Measurements from ENCODE around the gene ACOT2.
"Not testable (repeated sequence)": the region's sequence is repeated elsewhere in the genome, so short reads cannot be mapped to it uniquely, and the experiment has no call there.

The ACOT2 gene, protein sequence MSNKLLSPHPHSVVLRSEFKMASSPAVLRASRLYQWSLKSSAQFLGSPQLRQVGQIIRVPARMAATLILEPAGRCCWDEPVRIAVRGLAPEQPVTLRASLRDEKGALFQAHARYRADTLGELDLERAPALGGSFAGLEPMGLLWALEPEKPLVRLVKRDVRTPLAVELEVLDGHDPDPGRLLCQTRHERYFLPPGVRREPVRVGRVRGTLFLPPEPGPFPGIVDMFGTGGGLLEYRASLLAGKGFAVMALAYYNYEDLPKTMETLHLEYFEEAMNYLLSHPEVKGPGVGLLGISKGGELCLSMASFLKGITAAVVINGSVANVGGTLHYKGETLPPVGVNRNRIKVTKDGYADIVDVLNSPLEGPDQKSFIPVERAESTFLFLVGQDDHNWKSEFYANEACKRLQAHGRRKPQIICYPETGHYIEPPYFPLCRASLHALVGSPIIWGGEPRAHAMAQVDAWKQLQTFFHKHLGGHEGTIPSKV

DNA sequence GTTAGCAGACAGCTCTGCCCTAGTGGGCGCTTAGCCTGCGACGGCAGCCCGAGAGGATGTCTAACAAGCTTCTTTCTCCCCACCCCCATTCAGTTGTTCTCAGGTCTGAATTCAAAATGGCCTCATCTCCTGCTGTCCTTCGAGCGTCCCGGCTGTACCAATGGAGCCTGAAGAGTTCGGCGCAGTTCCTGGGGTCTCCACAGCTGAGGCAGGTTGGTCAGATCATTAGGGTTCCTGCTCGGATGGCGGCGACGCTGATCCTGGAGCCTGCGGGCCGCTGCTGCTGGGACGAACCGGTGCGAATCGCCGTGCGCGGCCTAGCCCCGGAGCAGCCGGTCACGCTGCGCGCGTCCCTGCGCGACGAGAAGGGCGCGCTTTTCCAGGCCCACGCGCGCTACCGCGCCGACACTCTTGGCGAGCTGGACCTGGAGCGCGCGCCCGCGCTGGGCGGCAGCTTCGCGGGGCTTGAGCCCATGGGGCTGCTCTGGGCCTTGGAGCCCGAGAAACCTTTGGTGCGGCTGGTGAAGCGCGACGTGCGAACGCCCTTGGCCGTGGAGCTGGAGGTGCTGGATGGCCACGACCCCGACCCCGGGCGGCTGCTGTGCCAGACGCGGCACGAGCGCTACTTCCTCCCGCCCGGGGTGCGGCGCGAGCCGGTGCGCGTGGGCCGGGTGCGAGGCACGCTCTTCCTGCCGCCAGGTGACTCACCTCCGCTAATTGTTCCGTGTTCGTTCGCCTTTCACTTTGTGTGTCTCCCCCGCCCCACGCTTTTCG, at the start of gene ACOT2:
Gene ACOT2 (plus strand): TSS at position 29 of the 774 bp plus-strand sequence. CDS start 28 bp downstream, at position 57.
- Histone ChIP-seq H3K27ac (ENCODE audit: low read length) (peak within 1 kb of the TSS; percentile 89), H3K4me1 (ENCODE audit: control insufficient read depth in 1 of 2, insufficient read depth in 2 of 2, low read length in 2 of 2) (peaks cover 0 to 13% of the 10 kb centered on the region in 2 donors), H3K4me3 (ENCODE audit: low read depth in 1 of 2, low read length in 2 of 2) (peak within 1 kb of the TSS; percentile 70 to 74)
- H3K27me3 ChIP-seq (ENCODE audit: low read depth, low read length); H3K9me3 ChIP-seq (ENCODE audit: control insufficient read depth in 1 of 2, low read length in 2 of 2); H3K36me3 ChIP-seq (ENCODE audit: control insufficient read depth in 1 of 2, insufficient read depth in 2 of 2, low read length in 2 of 2): not testable (repeated sequence)

DNA sequence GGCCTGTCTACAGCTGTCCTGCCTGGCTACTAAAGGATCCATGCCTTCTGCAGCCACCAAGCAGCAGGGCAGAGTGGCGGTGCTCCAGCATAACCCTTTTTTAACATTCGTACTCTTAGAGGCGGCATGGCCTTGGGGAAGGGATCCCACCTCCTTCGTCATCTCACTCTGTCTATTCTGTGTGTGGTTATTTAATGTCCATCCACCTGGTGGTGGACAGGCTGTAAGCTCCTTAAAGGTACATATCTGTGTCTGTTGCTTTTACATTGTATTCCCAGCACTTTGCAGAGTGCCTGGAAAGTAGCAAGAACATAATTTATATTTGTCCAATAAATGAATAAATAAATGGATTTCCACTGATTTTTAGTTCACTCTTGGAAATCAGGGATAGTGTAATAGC, 47.8 kb upstream of the ACOT2 start:
- Histone ChIP-seq H3K9me3 (ENCODE audit: control insufficient read depth in 1 of 2, low read length in 2 of 2) (no peaks in the 10 kb centered on the region), H3K36me3 (ENCODE audit: control insufficient read depth in 1 of 2, insufficient read depth in 2 of 2, low read length in 2 of 2) (no peaks in the 10 kb centered on the region), H3K4me3 (ENCODE audit: low read depth in 1 of 2, low read length in 2 of 2) (no peak overlapping the region), H3K27me3 (ENCODE audit: low read depth, low read length) (no peaks in the 10 kb centered on the region), H3K27ac (ENCODE audit: low read length) (no peak overlapping the region), H3K4me1 (ENCODE audit: control insufficient read depth in 1 of 2, insufficient read depth in 2 of 2, low read length in 2 of 2) (peaks cover 0 to 4% of the 10 kb centered on the region in 2 donors)

GRCh38 chr14:73524493-73524892, 44.5 kb upstream of the ACOT2 start:
- H3K4me3 ChIP-seq (ENCODE audit: low read depth in 1 of 2, low read length in 2 of 2), result no peak overlapping the region

DNA sequence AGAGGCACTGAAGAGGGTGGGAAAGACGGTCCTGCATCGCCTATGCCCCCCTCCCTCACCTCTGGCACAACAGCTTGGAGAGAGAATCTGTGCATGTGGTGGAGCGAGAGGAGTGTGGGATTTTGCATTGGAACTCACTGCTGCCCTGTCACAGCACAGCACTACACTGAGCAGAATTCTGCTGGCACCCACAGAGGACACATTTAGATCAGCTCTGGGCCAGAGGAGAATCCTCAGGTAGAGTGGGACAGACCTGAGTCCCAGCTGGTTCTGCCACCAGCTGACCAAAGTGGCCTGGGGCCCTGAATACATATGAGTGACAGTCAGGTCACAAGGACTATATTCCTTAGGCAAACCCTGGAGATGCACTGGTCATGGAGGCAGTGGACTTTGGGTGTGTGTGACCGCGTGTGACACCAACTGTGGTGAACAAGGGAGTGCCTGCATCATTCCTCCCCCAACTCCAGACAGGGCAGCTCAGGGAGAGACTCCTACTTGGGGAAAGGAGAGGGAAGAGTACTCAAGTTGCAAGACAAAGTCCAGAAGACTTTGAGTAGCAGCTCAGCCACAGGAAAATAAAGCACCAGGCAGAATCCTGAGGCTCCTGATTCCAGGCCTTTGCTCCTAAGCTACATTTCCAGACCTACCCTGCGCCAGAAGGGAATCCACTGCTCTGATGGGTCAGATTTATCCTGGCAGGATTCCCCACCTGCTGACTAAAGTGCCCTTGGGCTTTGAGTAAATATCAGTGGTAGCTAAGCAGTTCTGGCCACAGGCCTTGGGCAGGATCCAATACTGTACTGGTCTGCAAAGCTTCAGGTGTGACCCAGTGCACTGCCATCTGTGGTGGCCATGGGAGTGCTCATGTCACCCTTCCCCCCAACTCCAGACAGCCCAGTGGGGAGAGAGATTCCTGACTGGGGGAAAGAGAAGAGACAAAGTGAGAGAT, 42.7 kb upstream of the ACOT2 start:
- Histone ChIP-seq H3K9me3 (ENCODE audit: control insufficient read depth in 1 of 2, low read length in 2 of 2) (no peaks in the 10 kb centered on the region), H3K4me1 (ENCODE audit: control insufficient read depth in 1 of 2, insufficient read depth in 2 of 2, low read length in 2 of 2) (peaks cover 0 to 12% of the 10 kb centered on the region in 2 donors), H3K27me3 (ENCODE audit: low read depth, low read length) (no peaks in the 10 kb centered on the region), H3K27ac (ENCODE audit: low read length) (no peak overlapping the region), H3K36me3 (ENCODE audit: control insufficient read depth in 1 of 2, insufficient read depth in 2 of 2, low read length in 2 of 2) (no peaks in the 10 kb centered on the region), H3K4me3 (ENCODE audit: low read depth in 1 of 2, low read length in 2 of 2) (no peak overlapping the region)

More at GRCh38 chr14:73524493-73524892, 44.5 kb upstream of the ACOT2 start:
- H3K27me3 ChIP-seq (ENCODE audit: low read depth, low read length), result no peaks in the 10 kb centered on the region
- no peaks in the 10 kb centered on the region for H3K9me3 ChIP-seq (ENCODE audit: control insufficient read depth in 1 of 2, low read length in 2 of 2)
- H3K4me1 ChIP-seq (ENCODE audit: control insufficient read depth in 1 of 2, insufficient read depth in 2 of 2, low read length in 2 of 2), result peaks cover 0 to 12% of the 10 kb centered on the region in 2 donors
- H3K27ac ChIP-seq (ENCODE audit: low read length), result no peak overlapping the region
- no peaks in the 10 kb centered on the region for H3K36me3 ChIP-seq (ENCODE audit: control insufficient read depth in 1 of 2, insufficient read depth in 2 of 2, low read length in 2 of 2)

- H3K36me3 ChIP-seq (ENCODE audit: control insufficient read depth in 1 of 2, insufficient read depth in 2 of 2, low read length in 2 of 2); H3K9me3 ChIP-seq (ENCODE audit: control insufficient read depth in 1 of 2, low read length in 2 of 2); H3K4me3 ChIP-seq (ENCODE audit: low read depth in 1 of 2, low read length in 2 of 2); H3K27ac ChIP-seq (ENCODE audit: low read length); H3K27me3 ChIP-seq (ENCODE audit: low read depth, low read length): not testable (repeated sequence)
- peaks cover 0 to 12% of the 10 kb centered on the region in 2 donors for H3K4me1 ChIP-seq (ENCODE audit: control insufficient read depth in 1 of 2, insufficient read depth in 2 of 2, low read length in 2 of 2)
Observed at GRCh38 chr14:73529356-73529755, 39.7 kb upstream of the ACOT2 start.

DNA sequence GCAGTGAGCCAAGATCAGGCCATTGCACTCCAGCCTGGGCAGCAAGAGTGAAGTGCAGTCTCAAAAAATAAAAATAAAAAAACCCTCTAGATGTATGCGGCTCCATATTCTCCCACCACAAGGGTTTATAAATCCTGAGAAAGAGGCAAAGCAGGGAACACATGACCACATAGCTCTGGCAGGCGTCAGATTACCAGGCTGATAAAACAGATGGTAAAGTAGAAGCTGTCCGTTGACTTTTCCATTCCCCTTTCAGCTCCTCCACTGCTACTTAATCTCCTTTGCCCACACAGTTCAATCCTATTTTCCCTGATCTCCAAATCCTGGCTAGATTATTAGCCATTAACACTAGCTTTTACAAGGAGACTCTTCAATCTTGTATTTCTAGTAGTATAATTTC, 37.0 kb upstream of the ACOT2 start:
- H3K27ac ChIP-seq (ENCODE audit: low read length); H3K27me3 ChIP-seq (ENCODE audit: low read depth, low read length); H3K36me3 ChIP-seq (ENCODE audit: control insufficient read depth in 1 of 2, insufficient read depth in 2 of 2, low read length in 2 of 2); H3K9me3 ChIP-seq (ENCODE audit: control insufficient read depth in 1 of 2, low read length in 2 of 2); H3K4me3 ChIP-seq (ENCODE audit: low read depth in 1 of 2, low read length in 2 of 2); H3K4me1 ChIP-seq (ENCODE audit: control insufficient read depth in 1 of 2, insufficient read depth in 2 of 2, low read length in 2 of 2): not testable (repeated sequence)

- not testable (repeated sequence) for H3K27ac ChIP-seq (ENCODE audit: low read length); H3K4me1 ChIP-seq (ENCODE audit: control insufficient read depth in 1 of 2, insufficient read depth in 2 of 2, low read length in 2 of 2); H3K36me3 ChIP-seq (ENCODE audit: control insufficient read depth in 1 of 2, insufficient read depth in 2 of 2, low read length in 2 of 2); H3K9me3 ChIP-seq (ENCODE audit: control insufficient read depth in 1 of 2, low read length in 2 of 2); H3K27me3 ChIP-seq (ENCODE audit: low read depth, low read length)
- H3K4me3 ChIP-seq (ENCODE audit: low read depth in 1 of 2, low read length in 2 of 2), result peak overlapping the region in 1 of 2 donors; percentile 64
Observed at GRCh38 chr14:73537244-73538045, 31.6 kb upstream of the ACOT2 start.

DNA sequence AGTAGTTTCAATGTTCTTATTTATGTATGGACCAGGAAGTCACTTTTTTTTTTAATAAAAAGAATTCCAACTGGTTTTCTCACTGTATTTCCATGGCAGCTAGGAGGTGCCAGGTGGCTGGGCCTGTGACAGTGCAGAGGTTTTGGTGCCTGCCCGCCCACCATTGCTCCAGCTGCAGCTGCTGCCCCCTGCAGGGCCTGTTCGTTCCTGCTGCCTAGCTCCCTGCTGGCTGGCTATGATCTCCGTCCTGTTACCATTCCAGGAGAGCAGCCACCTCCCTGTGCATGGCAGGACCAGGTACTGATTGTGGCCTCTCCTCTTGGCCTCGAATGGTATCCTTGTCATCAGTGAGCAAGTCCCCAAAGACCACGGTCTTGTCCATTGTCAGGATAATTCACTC, 30.0 kb upstream of the ACOT2 start:
- not testable (repeated sequence) for H3K36me3 ChIP-seq (ENCODE audit: control insufficient read depth in 1 of 2, insufficient read depth in 2 of 2, low read length in 2 of 2); H3K4me3 ChIP-seq (ENCODE audit: low read depth in 1 of 2, low read length in 2 of 2); H3K9me3 ChIP-seq (ENCODE audit: control insufficient read depth in 1 of 2, low read length in 2 of 2); H3K4me1 ChIP-seq (ENCODE audit: control insufficient read depth in 1 of 2, insufficient read depth in 2 of 2, low read length in 2 of 2); H3K27ac ChIP-seq (ENCODE audit: low read length); H3K27me3 ChIP-seq (ENCODE audit: low read depth, low read length)

GRCh38 chr14:73542961-73543360, 26.1 kb upstream of the ACOT2 start:
- H3K27me3 ChIP-seq (ENCODE audit: low read depth, low read length); H3K4me1 ChIP-seq (ENCODE audit: control insufficient read depth in 1 of 2, insufficient read depth in 2 of 2, low read length in 2 of 2); H3K27ac ChIP-seq (ENCODE audit: low read length); H3K4me3 ChIP-seq (ENCODE audit: low read depth in 1 of 2, low read length in 2 of 2); H3K36me3 ChIP-seq (ENCODE audit: control insufficient read depth in 1 of 2, insufficient read depth in 2 of 2, low read length in 2 of 2); H3K9me3 ChIP-seq (ENCODE audit: control insufficient read depth in 1 of 2, low read length in 2 of 2): not testable (repeated sequence)

DNA sequence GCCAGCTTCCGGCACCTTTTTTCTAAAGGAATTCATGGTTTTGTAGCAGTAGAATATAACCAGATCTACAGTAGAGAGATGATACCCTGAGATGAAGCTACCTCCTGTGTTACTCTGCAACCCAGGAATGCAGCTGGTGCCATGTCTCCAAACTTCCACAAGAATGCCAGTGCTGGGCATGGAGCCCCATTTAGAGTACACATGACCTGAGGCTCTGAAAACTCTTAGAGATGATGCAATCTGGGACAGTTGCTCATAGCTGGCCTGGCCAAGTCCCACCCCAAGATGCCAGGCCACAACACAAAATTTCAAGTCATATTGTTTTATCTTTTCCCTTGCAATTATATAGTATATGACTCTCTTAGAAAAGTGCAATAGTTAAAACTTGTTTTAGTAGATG, 23.7 kb upstream of the ACOT2 start:
- H3K27me3 ChIP-seq (ENCODE audit: low read depth, low read length); H3K36me3 ChIP-seq (ENCODE audit: control insufficient read depth in 1 of 2, insufficient read depth in 2 of 2, low read length in 2 of 2); H3K4me3 ChIP-seq (ENCODE audit: low read depth in 1 of 2, low read length in 2 of 2); H3K4me1 ChIP-seq (ENCODE audit: control insufficient read depth in 1 of 2, insufficient read depth in 2 of 2, low read length in 2 of 2); H3K27ac ChIP-seq (ENCODE audit: low read length); H3K9me3 ChIP-seq (ENCODE audit: control insufficient read depth in 1 of 2, low read length in 2 of 2): not testable (repeated sequence)

All from muscle layer of duodenum (tissue), 2 donors.